Kidney epithelial cell (primary cell): ENCODE results near the gene ADGRE2. TPM values are rescaled to one million over a fixed set of nuclear protein-coding genes. Genes with fewer than 3 reads are reported as not detected.
"Not testable (repeated sequence)": the region's sequence is repeated elsewhere in the genome, so short reads cannot be mapped to it uniquely, and the experiment has no call there.

Experiments used
- DNase-seq: peaks from one replicate; pipeline ENCODE4 v3.0.0-alpha.2; 2010; ENCODE audit warnings: low read depth
- H3K27me3 ChIP-seq: 2 replicates; pipeline ENCODE4 v1.6.0; 2011; ENCODE audit warnings: low read length; ENCODE audit not compliant: control insufficient read depth, insufficient read depth
- H3K36me3 ChIP-seq: 2 replicates; pipeline ENCODE4 v1.5.1; 2011; ENCODE audit warnings: low read length; ENCODE audit not compliant: control insufficient read depth, insufficient read depth
- H3K4me3 ChIP-seq: 2 replicates; pipeline ENCODE4 v1.5.1; 2011; ENCODE audit warnings: low read depth, mild to moderate bottlenecking, control low read depth, low read length
- total RNA-seq: library from RNA; depleted of rRNA; stranded (reverse); fragments of >200 nt; gene quantifications from 2 replicates; pipeline ENCODE4 v1.2.3, GENCODE V29; 2015
- TF ChIP-seq, protein P1 (sequence below): IDR thresholded peaks from 2 replicates; pipeline ENCODE4 v1.5.1; 2011; ENCODE audit warnings: mild to moderate bottlenecking, moderate library complexity, low read length, control low read depth, inconsistent platforms; ENCODE audit not compliant: insufficient read depth, poor library complexity, severe bottlenecking

The ADGRE2 gene
- 0.21 and 0.27 TPM in 2 replicates for total RNA-seq

GRCh38 chr19:14778110-14778845 is at the start of gene ADGRE2:
Gene ADGRE2, minus strand, starts transcription at chr19:14778560. Its CDS starts 1,804 bp downstream, at chr19:14776756.
- not testable (repeated sequence) for DNase-seq, H3K4me3 ChIP-seq
- peaks cover 14% of the 10 kb centered on the region for H3K27me3 ChIP-seq

GRCh38 chr19:14826006-14826405 is 47.6 kb upstream of the ADGRE2 start:
- TF ChIP-seq, protein P1, sequence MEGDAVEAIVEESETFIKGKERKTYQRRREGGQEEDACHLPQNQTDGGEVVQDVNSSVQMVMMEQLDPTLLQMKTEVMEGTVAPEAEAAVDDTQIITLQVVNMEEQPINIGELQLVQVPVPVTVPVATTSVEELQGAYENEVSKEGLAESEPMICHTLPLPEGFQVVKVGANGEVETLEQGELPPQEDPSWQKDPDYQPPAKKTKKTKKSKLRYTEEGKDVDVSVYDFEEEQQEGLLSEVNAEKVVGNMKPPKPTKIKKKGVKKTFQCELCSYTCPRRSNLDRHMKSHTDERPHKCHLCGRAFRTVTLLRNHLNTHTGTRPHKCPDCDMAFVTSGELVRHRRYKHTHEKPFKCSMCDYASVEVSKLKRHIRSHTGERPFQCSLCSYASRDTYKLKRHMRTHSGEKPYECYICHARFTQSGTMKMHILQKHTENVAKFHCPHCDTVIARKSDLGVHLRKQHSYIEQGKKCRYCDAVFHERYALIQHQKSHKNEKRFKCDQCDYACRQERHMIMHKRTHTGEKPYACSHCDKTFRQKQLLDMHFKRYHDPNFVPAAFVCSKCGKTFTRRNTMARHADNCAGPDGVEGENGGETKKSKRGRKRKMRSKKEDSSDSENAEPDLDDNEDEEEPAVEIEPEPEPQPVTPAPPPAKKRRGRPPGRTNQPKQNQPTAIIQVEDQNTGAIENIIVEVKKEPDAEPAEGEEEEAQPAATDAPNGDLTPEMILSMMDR = no peak
- Histone ChIP-seq H3K36me3 (no peaks in the 10 kb centered on the region), H3K27me3 (no peaks in the 10 kb centered on the region), H3K4me3 (no peak overlapping the region)
- DNase-seq = no peak

More at GRCh38 chr19:14778110-14778845, at the start of gene ADGRE2:
- H3K36me3 ChIP-seq = not testable (repeated sequence)

- H3K36me3 ChIP-seq = no peaks in the 10 kb centered on the region
- TF ChIP-seq, protein P1 = no peak
- no peak for DNase-seq
- H3K4me3 ChIP-seq = no peak overlapping the region
- H3K27me3 ChIP-seq = no peaks in the 10 kb centered on the region
Measured at GRCh38 chr19:14821937-14822336, 43.6 kb upstream of the ADGRE2 start.

DNA sequence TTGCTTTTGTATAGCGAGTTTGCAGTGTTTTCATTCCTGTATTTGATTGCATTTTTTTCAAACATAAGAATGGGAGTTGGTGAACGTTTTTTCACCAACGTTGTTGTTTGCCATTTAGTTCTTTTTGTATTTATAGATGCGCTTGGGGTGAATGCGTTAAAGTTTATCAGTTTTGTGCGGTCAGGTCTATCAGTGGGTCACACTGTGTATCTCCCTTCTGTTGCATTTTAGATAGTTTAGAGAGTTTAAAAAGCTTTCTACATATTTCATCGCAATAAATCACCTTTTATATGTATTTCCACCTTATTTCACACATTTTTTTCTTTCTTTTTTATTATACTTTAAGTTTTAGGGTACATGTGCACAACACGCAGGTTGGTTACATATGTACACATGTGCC is 40.2 kb upstream of the ADGRE2 start:
- Histone ChIP-seq H3K36me3 (no peaks in the 10 kb centered on the region), H3K4me3 (no peak overlapping the region), H3K27me3 (no peaks in the 10 kb centered on the region)
- TF ChIP-seq, protein P1 = no peak
- no peak for DNase-seq

DNA sequence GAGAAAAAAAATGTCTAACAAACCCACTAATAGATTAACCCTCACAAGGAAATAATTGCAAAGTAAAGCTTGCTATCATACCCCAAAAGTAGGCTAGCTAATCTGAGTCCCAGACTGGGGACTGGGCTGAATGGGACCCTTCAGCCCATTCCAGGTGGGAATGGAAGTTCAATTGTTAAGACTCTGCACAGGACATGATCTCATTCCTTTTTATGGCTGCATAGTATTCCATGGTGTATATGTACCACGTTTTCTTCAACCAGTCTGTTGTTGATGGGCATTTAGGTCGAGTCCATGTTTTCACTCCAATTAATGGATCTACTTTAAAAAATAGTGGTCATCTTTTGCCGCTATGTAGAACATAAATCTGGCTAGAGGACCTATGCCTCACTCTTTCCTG is 38.7 kb upstream of the ADGRE2 start:
- Histone ChIP-seq H3K27me3 (no peaks in the 10 kb centered on the region), H3K4me3 (no peak overlapping the region), H3K36me3 (no peaks in the 10 kb centered on the region)
- DNase-seq = no peak
- TF ChIP-seq, protein P1 = no peak

DNA sequence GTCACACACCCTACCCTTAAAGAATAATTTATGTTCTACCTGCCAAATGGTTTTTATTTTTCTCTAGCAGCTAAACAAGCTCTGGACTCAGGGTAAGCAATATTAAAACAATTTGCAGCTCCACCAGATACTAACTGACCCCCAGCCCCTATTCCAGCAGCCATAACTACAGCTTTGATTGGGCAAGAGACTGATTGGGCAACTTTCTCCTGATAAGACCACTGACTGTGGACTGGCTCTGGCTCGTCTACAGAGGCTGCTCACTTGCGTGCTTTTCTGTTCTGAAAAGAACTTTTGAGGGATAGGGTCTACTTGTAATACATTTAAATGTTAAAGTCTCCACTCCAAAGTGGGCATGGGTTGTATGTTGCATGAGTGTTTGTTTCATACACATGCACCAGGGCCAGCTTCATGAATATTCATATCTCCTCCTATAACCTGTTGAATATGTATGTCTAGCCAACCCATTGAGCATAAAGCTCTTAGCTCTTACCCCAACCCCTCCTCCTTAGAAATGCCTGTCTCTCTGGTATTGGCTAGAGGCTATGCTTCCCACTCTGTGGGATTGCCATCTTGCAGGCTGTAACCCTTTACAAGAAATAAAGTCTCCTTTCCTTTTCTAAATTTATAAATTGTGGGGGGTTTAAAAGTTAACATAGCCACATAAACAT is 36.8 kb upstream of the ADGRE2 start:
- no peak overlapping the region for H3K4me3 ChIP-seq
- TF ChIP-seq, protein P1 = no peak
- no peak for DNase-seq
- H3K27me3 ChIP-seq = no peaks in the 10 kb centered on the region
- no peaks in the 10 kb centered on the region for H3K36me3 ChIP-seq
